ENCODE results near the gene RHOB. TPM values are rescaled to one million over a fixed set of nuclear protein-coding genes. Genes with fewer than 3 reads are reported as not detected.

RHOB gene
- total and polyA plus RNA-seq, 2 of the 13 experiments (the other 11 are each of a cell fraction or from before 2014, with no cell fraction given): 192 to 268 TPM

DNA sequence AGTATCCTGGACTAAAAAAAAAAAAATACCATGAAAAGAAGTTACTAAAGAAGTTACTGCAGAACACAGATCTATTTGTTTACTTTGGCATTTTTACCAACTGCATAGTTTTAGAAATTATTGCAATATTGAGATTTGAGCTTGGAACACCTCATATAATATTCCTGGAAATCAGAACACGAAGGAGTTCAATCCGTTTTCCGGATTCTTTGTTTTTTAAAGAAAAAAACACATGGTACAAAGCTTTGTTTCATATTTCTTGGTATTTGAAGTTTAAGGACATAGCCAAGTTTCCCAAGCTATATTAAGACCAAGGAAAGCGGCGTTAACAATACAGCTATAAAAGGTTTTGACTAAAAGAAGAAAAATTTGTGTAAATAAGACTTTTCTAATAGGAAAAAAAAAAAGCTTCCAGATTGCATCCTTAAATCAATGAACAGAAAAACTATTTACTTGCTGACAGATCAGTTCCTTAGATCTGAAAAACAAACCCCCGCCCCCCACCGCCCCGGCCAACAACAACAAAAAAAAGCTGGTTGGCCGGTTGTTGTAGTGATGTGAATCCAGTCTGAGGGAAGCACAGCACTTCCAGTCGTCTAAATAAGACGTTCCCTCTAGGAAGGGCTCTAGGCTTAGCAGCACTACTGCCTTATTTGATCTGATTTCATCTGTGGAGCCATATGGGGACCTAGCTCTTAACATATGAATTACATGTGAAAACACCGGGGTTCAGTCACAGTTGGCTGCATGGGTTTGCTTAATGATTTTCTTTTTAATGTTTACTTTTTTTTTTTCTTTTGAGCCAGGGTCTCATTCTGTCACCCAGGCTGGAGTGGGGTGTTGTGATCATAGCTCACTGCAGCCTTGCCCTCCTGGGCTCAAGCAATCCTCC is 2.5 kb upstream of the RHOB start (continued):
- TF ChIP-seq ZNF274 (CRISPR knock-in tag; IDR thresholded peaks at IDR 0.05) (no peak), MTF1 (CRISPR knock-in tag; IDR thresholded peaks at IDR 0.05) (no peak), ZNF251 (CRISPR knock-in tag; IDR thresholded peaks at IDR 0.05) (no peak), SKI (IDR thresholded peaks at IDR 0.05; ENCODE audit: partially characterized antibody) (no peak), TP53 (CRISPR knock-in tag; conservative IDR thresholded peaks at IDR 0.05) (no peak), GATAD2A (CRISPR knock-in tag; IDR thresholded peaks at IDR 0.05) (0 out of 2 replicates have a peak, but pooled peaks have one; percentile 9), DNMT1 (CRISPR knock-in tag; IDR thresholded peaks at IDR 0.05) (no peak), HDAC1 (CRISPR knock-in tag; IDR thresholded peaks at IDR 0.05) (peak; percentile 53), POLR2AphosphoS5 (IDR thresholded peaks at IDR 0.05; ENCODE audit: low read depth, low read length) (no peak)
- TF ChIP-seq, protein P1, sequence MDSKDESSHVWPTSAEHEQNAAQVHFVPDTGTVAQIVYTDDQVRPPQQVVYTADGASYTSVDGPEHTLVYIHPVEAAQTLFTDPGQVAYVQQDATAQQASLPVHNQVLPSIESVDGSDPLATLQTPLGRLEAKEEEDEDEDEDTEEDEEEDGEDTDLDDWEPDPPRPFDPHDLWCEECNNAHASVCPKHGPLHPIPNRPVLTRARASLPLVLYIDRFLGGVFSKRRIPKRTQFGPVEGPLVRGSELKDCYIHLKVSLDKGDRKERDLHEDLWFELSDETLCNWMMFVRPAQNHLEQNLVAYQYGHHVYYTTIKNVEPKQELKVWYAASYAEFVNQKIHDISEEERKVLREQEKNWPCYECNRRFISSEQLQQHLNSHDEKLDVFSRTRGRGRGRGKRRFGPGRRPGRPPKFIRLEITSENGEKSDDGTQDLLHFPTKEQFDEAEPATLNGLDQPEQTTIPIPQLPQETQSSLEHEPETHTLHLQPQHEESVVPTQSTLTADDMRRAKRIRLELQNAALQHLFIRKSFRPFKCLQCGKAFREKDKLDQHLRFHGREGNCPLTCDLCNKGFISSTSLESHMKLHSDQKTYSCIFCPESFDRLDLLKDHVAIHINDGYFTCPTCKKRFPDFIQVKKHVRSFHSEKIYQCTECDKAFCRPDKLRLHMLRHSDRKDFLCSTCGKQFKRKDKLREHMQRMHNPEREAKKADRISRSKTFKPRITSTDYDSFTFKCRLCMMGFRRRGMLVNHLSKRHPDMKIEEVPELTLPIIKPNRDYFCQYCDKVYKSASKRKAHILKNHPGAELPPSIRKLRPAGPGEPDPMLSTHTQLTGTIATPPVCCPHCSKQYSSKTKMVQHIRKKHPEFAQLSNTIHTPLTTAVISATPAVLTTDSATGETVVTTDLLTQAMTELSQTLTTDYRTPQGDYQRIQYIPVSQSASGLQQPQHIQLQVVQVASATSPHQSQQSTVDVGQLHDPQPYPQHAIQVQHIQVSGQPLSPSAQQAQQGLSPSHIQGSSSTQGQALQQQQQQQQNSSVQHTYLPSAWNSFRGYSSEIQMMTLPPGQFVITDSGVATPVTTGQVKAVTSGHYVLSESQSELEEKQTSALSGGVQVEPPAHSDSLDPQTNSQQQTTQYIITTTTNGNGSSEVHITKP (CRISPR knock-in tag; IDR thresholded peaks at IDR 0.05; ENCODE audit: low read depth): no peak
- TF ChIP-seq, protein P2, sequence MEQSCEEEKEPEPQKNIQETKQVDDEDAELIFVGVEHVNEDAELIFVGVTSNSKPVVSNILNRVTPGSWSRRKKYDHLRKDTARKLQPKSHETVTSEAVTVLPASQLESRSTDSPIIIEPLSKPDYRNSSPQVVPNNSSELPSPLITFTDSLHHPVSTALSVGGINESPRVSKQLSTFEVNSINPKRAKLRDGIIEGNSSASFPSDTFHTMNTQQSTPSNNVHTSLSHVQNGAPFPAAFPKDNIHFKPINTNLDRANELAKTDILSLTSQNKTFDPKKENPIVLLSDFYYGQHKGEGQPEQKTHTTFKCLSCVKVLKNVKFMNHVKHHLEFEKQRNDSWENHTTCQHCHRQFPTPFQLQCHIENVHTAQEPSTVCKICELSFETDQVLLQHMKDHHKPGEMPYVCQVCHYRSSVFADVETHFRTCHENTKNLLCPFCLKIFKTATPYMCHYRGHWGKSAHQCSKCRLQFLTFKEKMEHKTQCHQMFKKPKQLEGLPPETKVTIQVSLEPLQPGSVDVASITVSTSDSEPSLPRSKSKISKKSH (CRISPR knock-in tag; IDR thresholded peaks at IDR 0.05; ENCODE audit: borderline replicate concordance): no peak
- TF ChIP-seq, protein P3, sequence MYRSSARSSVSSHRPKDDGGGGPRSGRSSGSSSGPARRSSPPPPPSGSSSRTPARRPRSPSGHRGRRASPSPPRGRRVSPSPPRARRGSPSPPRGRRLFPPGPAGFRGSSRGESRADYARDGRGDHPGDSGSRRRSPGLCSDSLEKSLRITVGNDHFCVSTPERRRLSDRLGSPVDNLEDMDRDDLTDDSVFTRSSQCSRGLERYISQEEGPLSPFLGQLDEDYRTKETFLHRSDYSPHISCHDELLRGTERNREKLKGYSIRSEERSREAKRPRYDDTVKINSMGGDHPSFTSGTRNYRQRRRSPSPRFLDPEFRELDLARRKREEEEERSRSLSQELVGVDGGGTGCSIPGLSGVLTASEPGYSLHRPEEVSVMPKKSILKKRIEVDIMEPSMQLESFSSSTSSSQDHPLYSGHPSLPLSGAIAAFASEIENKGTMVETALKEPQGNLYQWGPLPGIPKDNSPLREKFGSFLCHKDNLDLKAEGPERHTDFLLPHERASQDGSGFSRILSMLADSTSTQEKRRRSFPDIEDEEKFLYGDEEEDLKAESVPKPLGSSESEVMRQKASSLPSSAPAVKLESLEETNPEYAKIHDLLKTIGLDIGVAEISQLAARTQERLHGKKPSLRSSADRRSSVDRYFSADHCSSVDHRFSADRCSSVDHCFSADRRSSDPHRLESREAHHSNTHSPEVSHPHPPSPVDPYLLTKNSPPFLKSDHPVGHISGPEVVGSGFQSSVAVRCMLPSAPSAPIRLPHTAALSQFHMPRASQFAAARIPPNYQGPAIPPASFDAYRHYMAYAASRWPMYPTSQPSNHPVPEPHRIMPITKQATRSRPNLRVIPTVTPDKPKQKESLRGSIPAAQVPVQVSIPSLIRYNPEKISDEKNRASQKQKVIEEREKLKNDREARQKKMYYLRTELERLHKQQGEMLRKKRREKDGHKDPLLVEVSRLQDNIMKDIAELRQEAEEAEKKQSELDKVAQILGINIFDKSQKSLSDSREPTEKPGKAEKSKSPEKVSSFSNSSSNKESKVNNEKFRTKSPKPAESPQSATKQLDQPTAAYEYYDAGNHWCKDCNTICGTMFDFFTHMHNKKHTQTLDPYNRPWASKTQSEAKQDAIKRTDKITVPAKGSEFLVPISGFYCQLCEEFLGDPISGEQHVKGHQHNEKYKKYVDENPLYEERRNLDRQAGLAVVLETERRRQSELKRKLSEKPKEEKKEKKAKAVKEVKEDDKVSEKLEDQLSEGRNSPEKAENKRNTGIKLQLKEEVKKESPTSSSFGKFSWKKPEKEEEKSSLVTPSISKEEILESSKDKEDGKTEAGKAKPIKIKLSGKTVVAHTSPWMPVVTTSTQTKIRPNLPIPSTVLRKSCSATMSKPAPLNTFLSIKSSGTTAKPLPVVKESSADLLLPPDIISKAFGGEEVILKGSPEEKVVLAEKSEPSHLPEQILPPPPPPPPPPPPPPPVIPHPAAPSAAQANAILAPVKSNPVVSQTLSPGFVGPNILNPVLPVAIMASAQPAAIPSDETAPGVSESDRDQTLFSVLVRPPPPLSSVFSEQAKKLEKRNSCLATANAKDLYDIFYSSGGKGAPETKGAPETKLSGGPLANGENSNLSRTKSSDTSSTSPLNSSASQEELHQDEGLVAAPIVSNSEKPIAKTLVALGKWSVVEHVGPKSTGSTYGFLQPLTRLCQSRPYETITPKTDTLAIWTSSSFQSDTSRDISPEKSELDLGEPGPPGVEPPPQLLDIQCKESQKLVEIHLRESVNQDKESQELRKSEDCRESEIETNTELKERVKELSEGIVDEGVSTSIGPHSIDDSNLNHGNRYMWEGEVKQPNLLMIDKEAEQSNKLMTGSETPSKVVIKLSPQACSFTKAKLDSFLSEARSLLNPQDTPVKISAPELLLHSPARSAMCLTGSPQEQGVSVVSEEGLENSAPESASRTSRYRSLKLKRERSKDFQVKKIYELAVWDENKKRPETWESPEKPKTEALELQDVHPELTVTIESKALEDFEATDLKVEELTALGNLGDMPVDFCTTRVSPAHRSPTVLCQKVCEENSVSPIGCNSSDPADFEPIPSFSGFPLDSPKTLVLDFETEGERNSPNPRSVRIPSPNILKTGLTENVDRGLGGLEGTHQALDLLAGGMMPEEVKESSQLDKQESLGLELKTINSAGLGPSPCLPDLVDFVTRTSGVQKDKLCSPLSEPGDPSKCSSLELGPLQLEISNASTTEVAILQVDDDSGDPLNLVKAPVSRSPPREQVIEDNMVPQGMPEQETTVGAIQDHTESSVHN (CRISPR knock-in tag; IDR thresholded peaks at IDR 0.05): no peak
- TF ChIP-seq, protein P4, sequence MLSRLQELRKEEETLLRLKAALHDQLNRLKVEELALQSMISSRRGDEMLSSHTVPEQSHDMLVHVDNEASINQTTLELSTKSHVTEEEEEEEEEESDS (CRISPR knock-in tag; IDR thresholded peaks at IDR 0.05; ENCODE audit: borderline replicate concordance): no peak
- TF ChIP-seq, protein P5, sequence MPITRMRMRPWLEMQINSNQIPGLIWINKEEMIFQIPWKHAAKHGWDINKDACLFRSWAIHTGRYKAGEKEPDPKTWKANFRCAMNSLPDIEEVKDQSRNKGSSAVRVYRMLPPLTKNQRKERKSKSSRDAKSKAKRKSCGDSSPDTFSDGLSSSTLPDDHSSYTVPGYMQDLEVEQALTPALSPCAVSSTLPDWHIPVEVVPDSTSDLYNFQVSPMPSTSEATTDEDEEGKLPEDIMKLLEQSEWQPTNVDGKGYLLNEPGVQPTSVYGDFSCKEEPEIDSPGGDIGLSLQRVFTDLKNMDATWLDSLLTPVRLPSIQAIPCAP (CRISPR knock-in tag; IDR thresholded peaks at IDR 0.05; ENCODE audit: low read depth): no peak
